ENCODE measurements around the gene LRRC74A. TPM values are rescaled to one million over a fixed set of nuclear protein-coding genes. Genes with fewer than 3 reads are reported as not detected.

LRRC74A gene
- total and polyA plus RNA-seq, 5 donors: 1.1 TPM; not detected in 4

- DNase-seq (peak; percentile 58 to 75 (median 71)), ATAC-seq (peak; percentile 69 to 88)
- no peaks in the 10 kb centered on the region for H3K27me3 ChIP-seq (ENCODE audit: control insufficient read depth, insufficient read depth)
- H3K9me3 ChIP-seq (ENCODE audit: control insufficient read depth, low read length): no peaks in the 10 kb centered on the region
- 45% methylated on average over 3 of the region's 3 CpGs for WGBS
- intact Hi-C loops (cut with DNase I): no loop called here
- peaks cover 3% of the 10 kb centered on the region for H3K4me1 ChIP-seq (ENCODE audit: control insufficient read depth, insufficient read depth, low read length)
- H3K4me3 ChIP-seq (ENCODE audit: low read length): no peak overlapping the region
- H3K27ac ChIP-seq (ENCODE audit: low read length): no peak overlapping the region
These were observed 2.8 kb downstream of the LRRC74A start for GRCh38 chr14:76829013-76829365.

- intact Hi-C loops (cut with DNase I): no loop called here
- 55% methylated on average over 7 of the region's 7 CpGs for WGBS
- H3K27ac ChIP-seq (ENCODE audit: low read length): peak overlapping the region; percentile 6
- no peaks in the 10 kb centered on the region for H3K27me3 ChIP-seq (ENCODE audit: control insufficient read depth, insufficient read depth)
- no peak overlapping the region for H3K4me3 ChIP-seq (ENCODE audit: low read length)
- H3K9me3 ChIP-seq (ENCODE audit: control insufficient read depth, low read length): no peaks in the 10 kb centered on the region
- peaks cover 3% of the 10 kb centered on the region for H3K4me1 ChIP-seq (ENCODE audit: control insufficient read depth, insufficient read depth, low read length)
- ATAC-seq: peak; percentile 67 to 85
- DNase-seq: peak; percentile 88 to 96 (median 91)
These were observed 3.6 kb downstream of the LRRC74A start for GRCh38 chr14:76829650-76830421.

- WGBS: 90% methylated on average over 4 of the region's 4 CpGs
- H3K4me1 ChIP-seq (ENCODE audit: control insufficient read depth, insufficient read depth, low read length): peaks cover 3% of the 10 kb centered on the region
These were observed 4.3 kb downstream of the LRRC74A start for GRCh38 chr14:76830556-76830955.

GRCh38 chr14:76832503-76832988 is 6.3 kb downstream of the LRRC74A start:
- intact Hi-C loops (cut with DNase I): no loop called here
- H3K4me3 ChIP-seq (ENCODE audit: low read length): no peak overlapping the region
- DNase-seq: no peak
- 73% methylated on average over 1 of the region's 1 CpG for WGBS
- H3K27ac ChIP-seq (ENCODE audit: low read length): no peak overlapping the region
- peak; percentile 8 to 9 for ATAC-seq
- H3K9me3 ChIP-seq (ENCODE audit: control insufficient read depth, low read length): no peaks in the 10 kb centered on the region
- H3K27me3 ChIP-seq (ENCODE audit: control insufficient read depth, insufficient read depth): no peaks in the 10 kb centered on the region
- H3K4me1 ChIP-seq (ENCODE audit: control insufficient read depth, insufficient read depth, low read length): peaks cover 3% of the 10 kb centered on the region

More at GRCh38 chr14:76830556-76830955, 4.3 kb downstream of the LRRC74A start:
- Histone ChIP-seq H3K27ac (ENCODE audit: low read length) (no peak overlapping the region), H3K9me3 (ENCODE audit: control insufficient read depth, low read length) (no peaks in the 10 kb centered on the region), H3K27me3 (ENCODE audit: control insufficient read depth, insufficient read depth) (no peaks in the 10 kb centered on the region), H3K4me3 (ENCODE audit: low read length) (no peak overlapping the region)
- ATAC-seq (no peak), DNase-seq (no peak)
- intact Hi-C loops (cut with DNase I): no loop called here

- peaks cover 3% of the 10 kb centered on the region for H3K4me1 ChIP-seq (ENCODE audit: control insufficient read depth, insufficient read depth, low read length)
- H3K27ac ChIP-seq (ENCODE audit: low read length): no peak overlapping the region
- ATAC-seq (no peak), DNase-seq (no peak)
- no peak overlapping the region for H3K4me3 ChIP-seq (ENCODE audit: low read length)
- no peaks in the 10 kb centered on the region for H3K27me3 ChIP-seq (ENCODE audit: control insufficient read depth, insufficient read depth)
- WGBS: 82% methylated on average over 2 of the region's 2 CpGs
- H3K9me3 ChIP-seq (ENCODE audit: control insufficient read depth, low read length): no peaks in the 10 kb centered on the region
- intact Hi-C loops (cut with DNase I): no loop called here
These were observed 6.8 kb downstream of the LRRC74A start for GRCh38 chr14:76833011-76833410.

GRCh38 chr14:76834241-76834661 is 8.0 kb downstream of the LRRC74A start:
- Histone ChIP-seq H3K4me1 (ENCODE audit: control insufficient read depth, insufficient read depth, low read length) (peaks cover 3% of the 10 kb centered on the region), H3K27ac (ENCODE audit: low read length) (no peak overlapping the region), H3K9me3 (ENCODE audit: control insufficient read depth, low read length) (no peaks in the 10 kb centered on the region), H3K27me3 (ENCODE audit: control insufficient read depth, insufficient read depth) (no peaks in the 10 kb centered on the region), H3K4me3 (ENCODE audit: low read length) (no peak overlapping the region)
- intact Hi-C loops (cut with DNase I): no loop called here
- DNase-seq (no peak), ATAC-seq (peak in 1 of 2 donors; percentile 42)
- WGBS: 54% methylated on average over 7 of the region's 7 CpGs

GRCh38 chr14:76836029-76836630 is 9.9 kb downstream of the LRRC74A start:
- Histone ChIP-seq H3K4me1 (ENCODE audit: control insufficient read depth, insufficient read depth, low read length) (no peaks in the 10 kb centered on the region), H3K27me3 (ENCODE audit: control insufficient read depth, insufficient read depth) (no peaks in the 10 kb centered on the region), H3K4me3 (ENCODE audit: low read length) (no peak overlapping the region), H3K27ac (ENCODE audit: low read length) (no peak overlapping the region), H3K9me3 (ENCODE audit: control insufficient read depth, low read length) (no peaks in the 10 kb centered on the region)
- DNase-seq (peak in 2 of 3 donors; percentile 46 to 77), ATAC-seq (no peak)
- intact Hi-C loops (cut with DNase I): no loop called here
- 84% methylated on average over 13 of the region's 13 CpGs for WGBS

- Histone ChIP-seq H3K4me3 (ENCODE audit: low read length) (no peak overlapping the region), H3K27ac (ENCODE audit: low read length) (no peak overlapping the region), H3K4me1 (ENCODE audit: control insufficient read depth, insufficient read depth, low read length) (no peaks in the 10 kb centered on the region), H3K27me3 (ENCODE audit: control insufficient read depth, insufficient read depth) (no peaks in the 10 kb centered on the region), H3K9me3 (ENCODE audit: control insufficient read depth, low read length) (no peaks in the 10 kb centered on the region)
- DNase-seq: no peak
- intact Hi-C loops (cut with DNase I): no loop called here
- 64% methylated on average over 5 of the region's 5 CpGs for whole genome bisulfite sequencing
- no peak for ATAC-seq
These were observed 11.3 kb downstream of the LRRC74A start for GRCh38 chr14:76837524-76837923.

GRCh38 chr14:76842414-76842813 is 16.2 kb downstream of the LRRC74A start:
- Histone ChIP-seq H3K27ac (ENCODE audit: low read length) (no peak overlapping the region), H3K9me3 (ENCODE audit: control insufficient read depth, low read length) (no peaks in the 10 kb centered on the region)

GRCh38 chr14:76844223-76844622 is 18.0 kb downstream of the LRRC74A start:
- ATAC-seq: peak; percentile 96 to 99
- no peaks in the 10 kb centered on the region for H3K27me3 ChIP-seq (ENCODE audit: control insufficient read depth, insufficient read depth)
- no peaks in the 10 kb centered on the region for H3K4me1 ChIP-seq (ENCODE audit: control insufficient read depth, insufficient read depth, low read length)
- DNase-seq: peak; percentile 82 to 90 (median 86)
- no peak overlapping the region for H3K4me3 ChIP-seq (ENCODE audit: low read length)
- H3K9me3 ChIP-seq (ENCODE audit: control insufficient read depth, low read length): no peaks in the 10 kb centered on the region
- 40% methylated on average over 9 of the region's 9 CpGs for WGBS
- intact Hi-C loops (cut with DNase I): no loop called here
- peak overlapping the region; percentile 73 for H3K27ac ChIP-seq (ENCODE audit: low read length)

More at GRCh38 chr14:76842414-76842813, 16.2 kb downstream of the LRRC74A start:
- DNase-seq (no peak), ATAC-seq (no peak)
- Histone ChIP-seq H3K4me1 (ENCODE audit: control insufficient read depth, insufficient read depth, low read length) (no peaks in the 10 kb centered on the region), H3K27me3 (ENCODE audit: control insufficient read depth, insufficient read depth) (no peaks in the 10 kb centered on the region), H3K4me3 (ENCODE audit: low read length) (no peak overlapping the region)
- intact Hi-C loops (cut with DNase I): no loop called here

GRCh38 chr14:76846331-76847047 is 20.3 kb downstream of the LRRC74A start:
- Histone ChIP-seq H3K9me3 (ENCODE audit: control insufficient read depth, low read length) (no peaks in the 10 kb centered on the region), H3K27ac (ENCODE audit: low read length) (no peak overlapping the region), H3K27me3 (ENCODE audit: control insufficient read depth, insufficient read depth) (no peaks in the 10 kb centered on the region), H3K4me1 (ENCODE audit: control insufficient read depth, insufficient read depth, low read length) (no peaks in the 10 kb centered on the region), H3K4me3 (ENCODE audit: low read length) (no peak overlapping the region)
- no peak for DNase-seq
- intact Hi-C loops (cut with DNase I): no loop called here
- WGBS: 77% methylated on average over 7 of the region's 7 CpGs
- ATAC-seq: no peak
